ENCODE results near the gene OR13A1. TPM values are rescaled to one million over a fixed set of nuclear protein-coding genes. Genes with fewer than 3 reads are reported as not detected.

The OR13A1 gene
- total RNA-seq, 2 experiments from 2014 or later, result not detected

- ChIA-PET POLR2A (no interaction called here), CTCF (no interaction called here)
- Mint-ChIP-seq H3K9me3 (no peaks in the 10 kb centered on the region), H3K4me3 (no peak overlapping the region), H3K4me1 (ENCODE audit: low read depth) (peaks cover 12% of the 10 kb centered on the region), H3K36me3 (ENCODE audit: low read depth) (no peaks in the 10 kb centered on the region), H3K27ac (no peak overlapping the region), H3K27me3 (peaks cover 6% of the 10 kb centered on the region)
- TF ChIP-seq CTCF (IDR thresholded peaks at IDR 0.05), result no peak
- ATAC-seq, result no peak
- intact Hi-C loops (cut with micrococcal nuclease), result no loop called here
- DNase-seq, result no peak
Measured at GRCh38 chr10:45294681-45295080, 20.7 kb downstream of the OR13A1 start.

- TF ChIP-seq CTCF (IDR thresholded peaks at IDR 0.05), result no peak
- ChIA-PET POLR2A (no interaction called here), CTCF (no interaction called here)
- Mint-ChIP-seq H3K27me3 (no peaks in the 10 kb centered on the region), H3K4me1 (ENCODE audit: low read depth) (no peaks in the 10 kb centered on the region), H3K4me3 (no peak overlapping the region), H3K27ac (no peak overlapping the region), H3K9me3 (no peaks in the 10 kb centered on the region), H3K36me3 (ENCODE audit: low read depth) (no peaks in the 10 kb centered on the region)
- intact Hi-C loops (cut with micrococcal nuclease), result no loop called here
- DNase-seq (no peak), ATAC-seq (no peak)
Measured at GRCh38 chr10:45286980-45287379, 28.4 kb downstream of the OR13A1 start.

GRCh38 chr10:45282061-45282460 is 33.3 kb downstream of the OR13A1 start:
- Mint-ChIP-seq H3K27me3 (no peaks in the 10 kb centered on the region), H3K4me3 (no peak overlapping the region), H3K4me1 (ENCODE audit: low read depth) (no peaks in the 10 kb centered on the region), H3K27ac (no peak overlapping the region), H3K36me3 (ENCODE audit: low read depth) (no peaks in the 10 kb centered on the region), H3K9me3 (no peaks in the 10 kb centered on the region)
- no peak for ATAC-seq
- DNase-seq, result no peak
- intact Hi-C loops (cut with micrococcal nuclease), result no loop called here
- ChIA-PET POLR2A (no interaction called here), CTCF (interaction anchor here (1.0 kb wide), 1 partner anchor 182 kb away, joined by 3 read pairs; no protein-coding TSS in a partner anchor)
- TF ChIP-seq CTCF (IDR thresholded peaks at IDR 0.05), result no peak

- Mint-ChIP-seq H3K4me1 (ENCODE audit: low read depth) (no peaks in the 10 kb centered on the region), H3K4me3 (no peak overlapping the region), H3K36me3 (ENCODE audit: low read depth) (no peaks in the 10 kb centered on the region), H3K9me3 (no peaks in the 10 kb centered on the region), H3K27me3 (no peaks in the 10 kb centered on the region), H3K27ac (no peak overlapping the region)
- intact Hi-C loops (cut with micrococcal nuclease), result no loop called here
- ChIA-PET CTCF (no interaction called here), POLR2A (no interaction called here)
- ATAC-seq, result no peak
- no peak for DNase-seq
- TF ChIP-seq CTCF (IDR thresholded peaks at IDR 0.05), result no peak
Measured at GRCh38 chr10:45280113-45280760, 35.2 kb downstream of the OR13A1 start.

- H3K36me3 Mint-ChIP-seq (ENCODE audit: low read depth), result no peaks in the 10 kb centered on the region
Measured at GRCh38 chr10:45279682-45280081, 35.7 kb downstream of the OR13A1 start.

More at GRCh38 chr10:45279682-45280081, 35.7 kb downstream of the OR13A1 start:
- H3K9me3 Mint-ChIP-seq, result no peaks in the 10 kb centered on the region
- TF ChIP-seq CTCF (IDR thresholded peaks at IDR 0.05), result no peak
- no peak overlapping the region for H3K27ac Mint-ChIP-seq
- ATAC-seq (no peak), DNase-seq (no peak)
- intact Hi-C loops (cut with micrococcal nuclease), result no loop called here
- no peaks in the 10 kb centered on the region for H3K27me3 Mint-ChIP-seq
- ChIA-PET POLR2A (no interaction called here), CTCF (no interaction called here)
- H3K4me3 Mint-ChIP-seq, result no peak overlapping the region
- H3K4me1 Mint-ChIP-seq (ENCODE audit: low read depth), result no peaks in the 10 kb centered on the region

All from activated CD8-positive, alpha-beta T cell treated with anti-CD3 and anti-CD28 coated beads for 36 hours (primary cell).